SU-DHL-6 (cell line): ENCODE results near the gene GUCA2A.

ENCODE experiments used
- H2AFZ ChIP-seq: fragments of 200-600 bp; sonication (generic); 2 replicates; pipeline ENCODE4 v1.6.1; 2014; ENCODE audit warnings: low read depth, mild to moderate bottlenecking, moderate library complexity, mixed read lengths, antibody characterized with exemption, low read length; ENCODE audit not compliant: severe bottlenecking
- H3F3A ChIP-seq: fragments of 200-600 bp; shearing (Covaris generic); 2 replicates; pipeline ENCODE4 v1.6.0; 2016; ENCODE audit warnings: antibody characterized with exemption, mild to moderate bottlenecking; ENCODE audit not compliant: insufficient read depth
- H3K27ac ChIP-seq: fragments of 200-600 bp; sonication (generic); 2 replicates; pipeline ENCODE4 v1.5.1; 2016; ENCODE audit warnings: low read depth, mild to moderate bottlenecking, low read length, moderate library complexity, mixed read lengths
- H3K27me3 ChIP-seq: fragments of 200-600 bp; sonication (generic), shearing (Covaris generic); 2 replicates; pipeline ENCODE4 v1.6.0; 2014; ENCODE audit warnings: mild to moderate bottlenecking, low read length
- H3K36me3 ChIP-seq: fragments of 200-600 bp; sonication (generic); 2 replicates; pipeline ENCODE4 v1.6.1; 2014; ENCODE audit warnings: mild to moderate bottlenecking, low read length, mixed read lengths
- H3K4me2 ChIP-seq: fragments of 300-600, 200-600 bp; shearing (Covaris generic), sonication (generic); 2 replicates; pipeline ENCODE4 v1.6.0; 2014; ENCODE audit warnings: low read length, low read depth, mild to moderate bottlenecking; ENCODE audit not compliant: poor library complexity, severe bottlenecking
- H3K4me3 ChIP-seq: fragments of 200-600 bp; sonication (generic); 2 replicates; pipeline ENCODE4 v1.5.1; 2014; ENCODE audit warnings: antibody characterized with exemption, low read length, mild to moderate bottlenecking, mixed read lengths; ENCODE audit not compliant: insufficient read depth, poor library complexity, severe bottlenecking
- H3K79me2 ChIP-seq: fragments of 200-600 bp; sonication (generic); 2 replicates; pipeline ENCODE4 v1.6.1; 2014; ENCODE audit warnings: mild to moderate bottlenecking, low read length, moderate library complexity; ENCODE audit not compliant: insufficient read depth
- H3K9ac ChIP-seq: fragments of 200-600 bp; sonication (generic); 2 replicates; pipeline ENCODE4 v1.7.0; 2014; ENCODE audit warnings: mild to moderate bottlenecking, low read length
- H3K9me2 ChIP-seq: fragments of 200-600 bp; sonication (generic); replicated peaks from 2 replicates; pipeline ENCODE4 v1.6.1; 2014; ENCODE audit warnings: low read length; ENCODE audit not compliant: insufficient read depth
- H3K9me3 ChIP-seq: fragments of 200-600 bp; sonication (generic); 2 replicates; pipeline ENCODE4 v1.6.1; 2014; ENCODE audit warnings: low read length, mixed read lengths; ENCODE audit not compliant: insufficient read depth
- H4K20me1 ChIP-seq: fragments of 200-600 bp; sonication (generic); 2 replicates; pipeline ENCODE4 v1.6.1; 2014; ENCODE audit warnings: low read depth, mild to moderate bottlenecking, antibody characterized with exemption, low read length, moderate library complexity, mixed read lengths
- EZH2phosphoT487 ChIP-seq: fragments of 200-600 bp; sonication (generic), shearing (Covaris generic); conservative IDR thresholded peaks from 2 replicates; pipeline ENCODE4 v1.6.1; 2018; ENCODE audit warnings: mild to moderate bottlenecking, antibody characterized with exemption, low read length, moderate library complexity, mixed read lengths
- TF ChIP-seq, protein P1 (sequence below): fragments of 200-600 bp; sonication (generic); IDR thresholded peaks from one replicate; pipeline ENCODE4 v1.5.1; 2017; ENCODE audit warnings: antibody characterized with exemption, mild to moderate bottlenecking, low read length, moderate library complexity; ENCODE audit not compliant: insufficient read depth, poor library complexity, severe bottlenecking

GUCA2A gene

DNA sequence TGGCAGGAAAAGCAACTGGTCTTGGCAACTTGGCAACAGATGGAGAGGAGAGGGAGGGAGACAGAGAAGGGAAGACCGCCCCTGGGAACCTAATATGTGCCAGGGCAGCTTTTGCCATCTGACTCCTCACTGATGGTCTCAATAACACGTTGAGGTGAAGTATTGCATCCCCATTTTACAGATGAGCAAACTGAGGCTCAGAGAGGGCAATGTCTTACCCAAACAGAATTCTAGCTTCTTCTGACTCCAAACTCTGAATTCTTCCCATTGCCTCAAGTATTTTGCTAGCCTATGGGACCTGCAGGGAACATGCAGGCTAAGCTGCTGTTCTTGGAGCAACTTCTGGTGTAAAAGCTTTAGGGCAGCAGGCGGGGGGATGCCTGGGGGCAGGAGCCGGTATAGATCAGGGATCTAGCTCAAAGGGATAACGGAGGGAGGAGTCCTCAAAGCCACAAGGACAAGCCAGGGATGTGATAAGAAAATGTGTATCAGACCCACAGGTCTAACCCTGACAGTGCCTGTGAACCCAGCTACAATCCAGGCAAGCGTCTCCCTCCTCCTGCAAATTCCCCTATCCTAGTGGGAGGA is 7.2 kb upstream of the GUCA2A start:
- H3K9me3 ChIP-seq = no peaks in the 10 kb centered on the region
- H3K9me2 ChIP-seq = no peaks in the 10 kb centered on the region
- no peaks in the 10 kb centered on the region for H3K79me2 ChIP-seq
- no peak overlapping the region for H3K27ac ChIP-seq
- no peaks in the 10 kb centered on the region for H3K36me3 ChIP-seq
- H3K9ac ChIP-seq = no peak overlapping the region
- no peaks in the 10 kb centered on the region for H3F3A ChIP-seq
- H4K20me1 ChIP-seq = no peaks in the 10 kb centered on the region
- TF ChIP-seq, protein P1, sequence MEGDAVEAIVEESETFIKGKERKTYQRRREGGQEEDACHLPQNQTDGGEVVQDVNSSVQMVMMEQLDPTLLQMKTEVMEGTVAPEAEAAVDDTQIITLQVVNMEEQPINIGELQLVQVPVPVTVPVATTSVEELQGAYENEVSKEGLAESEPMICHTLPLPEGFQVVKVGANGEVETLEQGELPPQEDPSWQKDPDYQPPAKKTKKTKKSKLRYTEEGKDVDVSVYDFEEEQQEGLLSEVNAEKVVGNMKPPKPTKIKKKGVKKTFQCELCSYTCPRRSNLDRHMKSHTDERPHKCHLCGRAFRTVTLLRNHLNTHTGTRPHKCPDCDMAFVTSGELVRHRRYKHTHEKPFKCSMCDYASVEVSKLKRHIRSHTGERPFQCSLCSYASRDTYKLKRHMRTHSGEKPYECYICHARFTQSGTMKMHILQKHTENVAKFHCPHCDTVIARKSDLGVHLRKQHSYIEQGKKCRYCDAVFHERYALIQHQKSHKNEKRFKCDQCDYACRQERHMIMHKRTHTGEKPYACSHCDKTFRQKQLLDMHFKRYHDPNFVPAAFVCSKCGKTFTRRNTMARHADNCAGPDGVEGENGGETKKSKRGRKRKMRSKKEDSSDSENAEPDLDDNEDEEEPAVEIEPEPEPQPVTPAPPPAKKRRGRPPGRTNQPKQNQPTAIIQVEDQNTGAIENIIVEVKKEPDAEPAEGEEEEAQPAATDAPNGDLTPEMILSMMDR = no peak
- no peak for TF ChIP-seq EZH2phosphoT487
- no peaks in the 10 kb centered on the region for H3K27me3 ChIP-seq
- H3K4me2 ChIP-seq = no peak overlapping the region
- no peak overlapping the region for H3K4me3 ChIP-seq
- no peak overlapping the region for H2AFZ ChIP-seq

- no peaks in the 10 kb centered on the region for H3K27me3 ChIP-seq
- H3K79me2 ChIP-seq = no peaks in the 10 kb centered on the region
- no peaks in the 10 kb centered on the region for H3K9me2 ChIP-seq
- TF ChIP-seq, protein P1 = no peak
- no peak for TF ChIP-seq EZH2phosphoT487
- no peak overlapping the region for H3K4me3 ChIP-seq
- no peaks in the 10 kb centered on the region for H3K9me3 ChIP-seq
- no peaks in the 10 kb centered on the region for H3K36me3 ChIP-seq
- no peaks in the 10 kb centered on the region for H4K20me1 ChIP-seq
- no peaks in the 10 kb centered on the region for H3F3A ChIP-seq
- no peak overlapping the region for H3K4me2 ChIP-seq
- H3K9ac ChIP-seq = no peak overlapping the region
- H2AFZ ChIP-seq = no peak overlapping the region
- no peak overlapping the region for H3K27ac ChIP-seq
These were observed 6.5 kb upstream of the GUCA2A start for GRCh38 chr1:42170779-42171621.

- Histone ChIP-seq H3K9ac (no peak overlapping the region), H3K36me3 (no peaks in the 10 kb centered on the region), H2AFZ (no peak overlapping the region), H3K9me3 (no peaks in the 10 kb centered on the region), H3K27ac (no peak overlapping the region), H3K4me2 (no peak overlapping the region), H4K20me1 (no peaks in the 10 kb centered on the region), H3K27me3 (no peaks in the 10 kb centered on the region), H3K79me2 (no peaks in the 10 kb centered on the region), H3K4me3 (no peak overlapping the region), H3K9me2 (no peaks in the 10 kb centered on the region), H3F3A (no peaks in the 10 kb centered on the region)
- no peak for TF ChIP-seq EZH2phosphoT487
- TF ChIP-seq, protein P1 = no peak
These were observed 4.2 kb upstream of the GUCA2A start for GRCh38 chr1:42168763-42169162.
